Measurements from ENCODE around the gene MSI2. TPM values are rescaled to one million over a fixed set of nuclear protein-coding genes. Genes with fewer than 3 reads are reported as not detected.

The MSI2 gene
- polyA plus RNA-seq, 3 donors from 2014 or later, result 0.88 to 3.6 (median 2.4) TPM

GRCh38 chr17:57471868-57472368, 215.6 kb downstream of the MSI2 start:
- peaks cover 0 to 1% of the 10 kb centered on the region in 2 donors for H3K4me1 Mint-ChIP-seq
- no peaks in the 10 kb centered on the region for H3K9me3 Mint-ChIP-seq
- no peak overlapping the region for H3K4me3 Mint-ChIP-seq
- H3K27ac Mint-ChIP-seq, result no peak overlapping the region
- no peaks in the 10 kb centered on the region for H3K36me3 Mint-ChIP-seq
- H3K27me3 Mint-ChIP-seq (ENCODE audit: low read depth in 3 of 3), result peaks cover 0 to 21% (median 0%) of the 10 kb centered on the region in 3 donors
- DNase-seq, result no peak

GRCh38 chr17:57475796-57476195, 219.5 kb downstream of the MSI2 start:
- H3K27ac Mint-ChIP-seq, result no peak overlapping the region

GRCh38 chr17:57477522-57478362, 221.4 kb downstream of the MSI2 start:
- H3K9me3 Mint-ChIP-seq, result no peaks in the 10 kb centered on the region
- H3K36me3 Mint-ChIP-seq, result peaks cover 3% of the 10 kb centered on the region in 3 donors
- DNase-seq, result no peak
- peaks cover 0 to 8% (median 2%) of the 10 kb centered on the region in 3 donors for H3K27me3 Mint-ChIP-seq (ENCODE audit: low read depth in 3 of 3)
- no peak overlapping the region for H3K27ac Mint-ChIP-seq
- H3K4me1 Mint-ChIP-seq, result peaks cover 12 to 17% of the 10 kb centered on the region in 2 donors
- H3K4me3 Mint-ChIP-seq, result no peak overlapping the region

More at GRCh38 chr17:57475796-57476195, 219.5 kb downstream of the MSI2 start:
- H3K27me3 Mint-ChIP-seq (ENCODE audit: low read depth in 3 of 3), result peaks cover 0 to 13% (median 2%) of the 10 kb centered on the region in 3 donors
- no peak for DNase-seq
- no peak overlapping the region for H3K4me3 Mint-ChIP-seq
- H3K9me3 Mint-ChIP-seq, result no peaks in the 10 kb centered on the region
- peaks cover 0 to 3% (median 3%) of the 10 kb centered on the region in 3 donors for H3K36me3 Mint-ChIP-seq
- H3K4me1 Mint-ChIP-seq, result peaks cover 7 to 8% of the 10 kb centered on the region in 2 donors

DNA sequence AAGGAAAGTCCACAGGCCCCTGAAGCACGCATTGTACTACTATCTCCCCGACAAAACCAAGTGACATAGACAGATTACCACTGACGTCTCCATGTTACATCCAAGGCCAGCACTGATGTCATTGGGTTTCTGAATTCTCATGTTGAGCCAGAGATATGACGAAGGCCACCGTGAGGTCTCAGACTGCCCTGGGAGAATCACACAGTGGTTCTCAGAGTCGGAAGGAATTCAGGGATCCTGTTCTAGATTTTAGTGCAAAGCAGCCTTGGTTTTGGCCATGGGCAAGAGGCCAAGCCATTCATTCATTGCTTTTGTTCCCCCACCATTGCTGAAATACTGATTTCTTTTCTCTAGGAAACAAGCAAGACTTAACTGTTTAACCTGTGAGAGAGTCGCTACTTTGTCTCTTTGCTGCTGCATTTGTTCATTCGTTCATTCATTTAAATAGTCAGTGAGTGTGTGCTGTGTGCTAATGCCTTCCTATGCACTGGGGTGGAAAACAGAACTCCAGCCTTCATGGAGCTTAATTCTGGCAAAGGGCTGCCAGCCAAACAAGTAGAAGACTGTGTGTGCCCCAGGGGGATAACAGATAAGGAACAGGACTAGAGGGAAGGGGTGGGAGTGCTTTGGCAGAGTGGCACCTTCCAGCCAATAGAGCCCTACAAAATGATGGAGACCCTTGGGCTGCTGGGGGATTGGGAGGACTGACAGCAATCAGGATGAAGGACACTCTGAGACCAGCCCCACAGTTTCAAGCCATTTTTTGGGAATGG, 222.3 kb downstream of the MSI2 start:
- peaks cover 3 to 8% (median 3%) of the 10 kb centered on the region in 3 donors for H3K36me3 Mint-ChIP-seq
- H3K4me1 Mint-ChIP-seq, result peaks cover 12 to 17% of the 10 kb centered on the region in 2 donors
- peaks cover 2 to 3% (median 2%) of the 10 kb centered on the region in 3 donors for H3K27me3 Mint-ChIP-seq (ENCODE audit: low read depth in 3 of 3)
- no peak overlapping the region for H3K27ac Mint-ChIP-seq
- H3K9me3 Mint-ChIP-seq, result no peaks in the 10 kb centered on the region
- no peak overlapping the region for H3K4me3 Mint-ChIP-seq
- no peak for DNase-seq

GRCh38 chr17:57480438-57481196, 224.3 kb downstream of the MSI2 start:
- Mint-ChIP-seq H3K4me1 (peaks cover 25 to 30% of the 10 kb centered on the region in 2 donors), H3K4me3 (peak overlapping the region in 1 of 5 donors; percentile 26), H3K9me3 (no peaks in the 10 kb centered on the region), H3K27ac (no peak overlapping the region), H3K36me3 (peaks cover 3 to 8% (median 3%) of the 10 kb centered on the region in 3 donors), H3K27me3 (ENCODE audit: low read depth in 3 of 3) (peaks cover 4 to 8% (median 8%) of the 10 kb centered on the region in 3 donors)
- DNase-seq, result no peak

DNA sequence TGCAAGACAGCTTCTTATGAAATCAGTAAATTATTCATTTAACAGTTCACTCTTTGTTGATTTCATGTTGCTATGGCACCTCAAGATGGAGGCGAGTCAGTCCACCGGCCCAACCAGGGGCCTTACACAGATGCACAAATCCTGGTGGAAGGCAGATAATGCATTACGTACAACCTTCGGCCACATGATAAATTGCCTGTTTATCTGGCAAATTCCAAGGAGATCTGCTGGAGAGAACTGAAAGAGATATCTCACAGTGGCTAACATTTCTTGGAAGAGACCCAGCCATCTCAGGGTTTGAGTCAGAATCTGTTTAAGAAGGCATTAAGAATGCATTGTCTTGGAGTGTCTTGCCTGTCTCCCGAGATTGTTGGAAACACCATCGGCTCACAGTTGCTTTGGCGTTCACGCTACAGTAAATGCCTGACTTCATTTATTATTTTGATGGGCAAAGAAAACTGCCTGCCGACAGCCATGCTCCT, 225.6 kb downstream of the MSI2 start:
- Mint-ChIP-seq H3K4me3 (no peak overlapping the region), H3K9me3 (no peaks in the 10 kb centered on the region), H3K36me3 (peaks cover 3 to 13% (median 8%) of the 10 kb centered on the region in 3 donors), H3K27me3 (ENCODE audit: low read depth in 3 of 3) (peaks cover 4 to 10% (median 8%) of the 10 kb centered on the region in 3 donors), H3K4me1 (peaks cover 34 to 44% of the 10 kb centered on the region in 2 donors), H3K27ac (no peak overlapping the region)
- no peak for DNase-seq

GRCh38 chr17:57482657-57483056, 226.3 kb downstream of the MSI2 start:
- Mint-ChIP-seq H3K4me1 (peaks cover 38 to 48% of the 10 kb centered on the region in 2 donors), H3K9me3 (no peaks in the 10 kb centered on the region), H3K4me3 (no peak overlapping the region), H3K27ac (no peak overlapping the region), H3K36me3 (peaks cover 3 to 13% (median 13%) of the 10 kb centered on the region in 3 donors), H3K27me3 (ENCODE audit: low read depth in 3 of 3) (peaks cover 4 to 8% (median 7%) of the 10 kb centered on the region in 3 donors)
- DNase-seq, result no peak

DNA sequence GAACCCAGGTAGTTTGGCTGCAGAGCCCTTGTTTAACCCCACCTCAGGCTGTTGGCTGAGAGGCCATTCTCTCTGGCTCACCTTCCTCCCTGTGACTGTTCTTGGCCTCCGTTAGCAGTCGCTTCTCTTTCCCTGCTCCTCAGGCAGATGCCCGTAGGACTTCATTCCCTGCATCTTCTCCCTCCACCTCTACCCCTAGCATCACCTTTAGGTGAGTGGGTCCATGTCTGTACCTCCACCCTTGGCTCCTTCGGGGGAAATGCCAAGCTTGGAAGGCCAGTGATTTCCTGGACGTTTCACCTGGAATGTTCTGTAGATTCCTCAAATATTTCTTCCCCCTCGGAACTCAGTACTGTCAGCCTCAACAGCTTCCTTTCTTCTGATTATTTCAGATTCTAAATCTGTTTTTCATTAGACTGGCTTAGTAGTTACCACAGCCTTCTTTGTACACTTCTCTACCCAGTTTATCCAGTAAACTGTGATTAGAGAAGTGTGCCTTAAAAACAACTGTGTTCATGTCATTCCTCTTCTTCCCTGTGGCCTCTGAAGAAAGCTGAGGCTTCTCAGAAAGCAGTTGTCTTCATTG, 227.9 kb downstream of the MSI2 start:
- no peak for DNase-seq
- H3K27ac Mint-ChIP-seq, result no peak overlapping the region
- H3K4me3 Mint-ChIP-seq, result no peak overlapping the region
- peaks cover 38 to 50% of the 10 kb centered on the region in 2 donors for H3K4me1 Mint-ChIP-seq
- peaks cover 0 to 13% (median 10%) of the 10 kb centered on the region in 3 donors for H3K36me3 Mint-ChIP-seq
- peaks cover 4 to 8% (median 7%) of the 10 kb centered on the region in 3 donors for H3K27me3 Mint-ChIP-seq (ENCODE audit: low read depth in 3 of 3)
- H3K9me3 Mint-ChIP-seq, result no peaks in the 10 kb centered on the region

GRCh38 chr17:57484826-57485565, 228.7 kb downstream of the MSI2 start:
- peak overlapping the region in 4 of 5 donors; percentile 11 to 44 (median 30) for H3K4me3 Mint-ChIP-seq
- H3K27ac Mint-ChIP-seq, result no peak overlapping the region
- H3K9me3 Mint-ChIP-seq, result no peaks in the 10 kb centered on the region
- H3K27me3 Mint-ChIP-seq (ENCODE audit: low read depth in 3 of 3), result peaks cover 4 to 7% (median 6%) of the 10 kb centered on the region in 3 donors
- peaks cover 38 to 50% of the 10 kb centered on the region in 2 donors for H3K4me1 Mint-ChIP-seq
- peaks cover 0 to 13% (median 10%) of the 10 kb centered on the region in 3 donors for H3K36me3 Mint-ChIP-seq
- DNase-seq, result peak in 1 of 3 donors; percentile 14

- Mint-ChIP-seq H3K27me3 (ENCODE audit: low read depth in 3 of 3) (peaks cover 4 to 7% (median 6%) of the 10 kb centered on the region in 3 donors), H3K4me1 (peaks cover 34 to 46% of the 10 kb centered on the region in 2 donors), H3K36me3 (peaks cover 0 to 13% (median 10%) of the 10 kb centered on the region in 3 donors), H3K4me3 (peak overlapping the region in 3 of 5 donors; percentile 20 to 44 (median 41)), H3K27ac (no peak overlapping the region), H3K9me3 (no peaks in the 10 kb centered on the region)
- DNase-seq, result no peak
Observed at GRCh38 chr17:57485566-57485865, 229.2 kb downstream of the MSI2 start.

DNA sequence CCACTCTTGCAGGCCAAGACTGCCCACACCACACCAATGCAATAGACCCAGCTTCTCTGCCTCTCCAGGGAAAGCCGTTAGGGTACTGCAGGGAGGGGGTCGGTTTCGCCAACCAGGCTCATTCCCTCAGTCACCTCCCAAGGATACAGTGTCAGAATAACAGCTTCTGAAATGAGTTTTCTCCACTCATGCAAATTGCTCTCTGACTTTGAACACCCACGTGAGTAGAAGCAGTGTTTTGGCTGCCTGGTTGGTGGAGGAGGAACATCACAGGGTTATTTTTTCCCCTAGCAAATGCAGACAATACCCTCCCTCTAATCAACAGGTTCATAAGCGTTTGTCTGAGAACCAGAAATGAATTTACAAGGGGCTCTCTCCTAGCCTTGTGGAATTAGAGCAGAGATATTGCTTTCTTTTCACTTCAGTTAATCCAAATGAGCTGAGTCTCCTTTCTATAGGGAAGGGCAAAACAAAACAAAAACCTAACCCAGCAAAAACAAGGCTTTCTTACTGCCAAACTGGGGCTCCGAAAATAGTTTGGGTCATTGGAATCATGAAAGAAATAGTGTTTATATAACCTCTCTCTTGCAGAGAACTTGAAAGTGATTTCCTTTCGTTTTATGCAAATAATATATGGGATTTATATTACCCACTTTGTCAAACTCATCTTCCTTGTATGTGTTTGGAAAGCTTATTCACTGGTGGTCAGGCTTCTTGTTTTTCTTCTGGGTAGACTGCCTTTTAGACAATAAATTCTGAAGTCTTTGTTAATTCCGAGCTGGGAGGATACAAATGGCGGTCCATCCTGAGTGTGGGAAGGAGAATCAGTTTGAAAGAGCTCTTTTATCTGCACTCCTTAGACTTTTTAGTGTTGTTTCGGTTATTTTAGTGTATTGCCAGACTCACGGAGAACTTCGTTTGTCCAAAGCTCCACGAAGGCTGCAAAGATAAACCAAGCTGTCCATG, 229.9 kb downstream of the MSI2 start:
- DNase-seq, result no peak
- no peak overlapping the region for H3K27ac Mint-ChIP-seq
- no peak overlapping the region for H3K4me3 Mint-ChIP-seq
- no peaks in the 10 kb centered on the region for H3K9me3 Mint-ChIP-seq
- H3K27me3 Mint-ChIP-seq (ENCODE audit: low read depth in 3 of 3), result peaks cover 4 to 7% (median 6%) of the 10 kb centered on the region in 3 donors
- peaks cover 0 to 13% (median 10%) of the 10 kb centered on the region in 3 donors for H3K36me3 Mint-ChIP-seq
- H3K4me1 Mint-ChIP-seq, result peaks cover 28 to 39% of the 10 kb centered on the region in 2 donors

Data from immature natural killer cell (primary cell).